ENCODE results near the gene PIGZ. TPM values are rescaled to one million over a fixed set of nuclear protein-coding genes. Genes with fewer than 3 reads are reported as not detected.

The PIGZ gene
- total RNA-seq, 4 donors from 2014 or later: 5.5 to 10.2 (median 8.4) TPM

DNA sequence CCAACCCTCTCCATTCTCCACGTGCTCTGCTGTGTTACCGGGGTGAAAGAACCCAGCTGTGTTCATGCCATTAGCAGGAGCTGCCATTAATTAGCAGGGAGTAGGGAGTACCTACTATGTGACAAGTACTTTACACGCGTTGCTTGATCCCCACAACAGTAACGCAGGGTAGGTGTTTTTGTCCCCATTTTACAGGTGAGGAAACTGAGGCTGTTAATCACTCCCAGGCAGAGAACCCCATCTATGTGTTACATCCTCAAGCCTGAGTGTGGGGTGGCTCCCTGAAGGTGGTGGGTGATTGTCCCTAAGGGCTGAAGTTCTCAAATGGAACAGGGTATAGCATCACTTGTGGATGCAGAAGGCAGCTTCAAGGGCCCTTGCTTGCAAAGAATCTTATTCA is 38.2 kb upstream of the PIGZ start:
- TF ChIP-seq, protein P1, sequence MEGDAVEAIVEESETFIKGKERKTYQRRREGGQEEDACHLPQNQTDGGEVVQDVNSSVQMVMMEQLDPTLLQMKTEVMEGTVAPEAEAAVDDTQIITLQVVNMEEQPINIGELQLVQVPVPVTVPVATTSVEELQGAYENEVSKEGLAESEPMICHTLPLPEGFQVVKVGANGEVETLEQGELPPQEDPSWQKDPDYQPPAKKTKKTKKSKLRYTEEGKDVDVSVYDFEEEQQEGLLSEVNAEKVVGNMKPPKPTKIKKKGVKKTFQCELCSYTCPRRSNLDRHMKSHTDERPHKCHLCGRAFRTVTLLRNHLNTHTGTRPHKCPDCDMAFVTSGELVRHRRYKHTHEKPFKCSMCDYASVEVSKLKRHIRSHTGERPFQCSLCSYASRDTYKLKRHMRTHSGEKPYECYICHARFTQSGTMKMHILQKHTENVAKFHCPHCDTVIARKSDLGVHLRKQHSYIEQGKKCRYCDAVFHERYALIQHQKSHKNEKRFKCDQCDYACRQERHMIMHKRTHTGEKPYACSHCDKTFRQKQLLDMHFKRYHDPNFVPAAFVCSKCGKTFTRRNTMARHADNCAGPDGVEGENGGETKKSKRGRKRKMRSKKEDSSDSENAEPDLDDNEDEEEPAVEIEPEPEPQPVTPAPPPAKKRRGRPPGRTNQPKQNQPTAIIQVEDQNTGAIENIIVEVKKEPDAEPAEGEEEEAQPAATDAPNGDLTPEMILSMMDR (IDR thresholded peaks at IDR 0.05): no peak
- ATAC-seq (ENCODE audit: low FRiP score) (no peak), DNase-seq (ENCODE audit: low spot score) (no peak)

DNA sequence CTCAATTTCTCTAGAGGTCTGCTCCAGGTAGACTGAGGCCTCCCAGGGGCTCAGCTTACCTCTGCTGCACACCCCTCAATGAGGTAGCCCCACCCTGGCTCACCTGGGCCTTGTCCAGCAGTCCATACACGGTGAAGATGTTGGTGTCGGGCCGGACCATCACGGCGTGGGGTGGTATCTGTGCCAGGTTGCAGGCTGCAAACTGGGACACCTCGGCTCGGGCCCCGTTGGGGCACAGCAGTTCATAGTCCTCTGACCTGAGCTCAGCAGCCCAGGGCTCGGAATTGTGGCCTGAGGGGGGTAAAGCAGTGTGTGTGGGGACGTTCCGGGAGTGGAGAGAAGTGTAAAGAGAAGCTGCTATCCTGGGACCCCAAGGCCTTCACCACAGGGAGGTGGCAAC is 37.8 kb upstream of the PIGZ start:
- DNase-seq (ENCODE audit: low spot score) (no peak), ATAC-seq (ENCODE audit: low FRiP score) (no peak)
- TF ChIP-seq, protein P1 (IDR thresholded peaks at IDR 0.05): no peak

DNA sequence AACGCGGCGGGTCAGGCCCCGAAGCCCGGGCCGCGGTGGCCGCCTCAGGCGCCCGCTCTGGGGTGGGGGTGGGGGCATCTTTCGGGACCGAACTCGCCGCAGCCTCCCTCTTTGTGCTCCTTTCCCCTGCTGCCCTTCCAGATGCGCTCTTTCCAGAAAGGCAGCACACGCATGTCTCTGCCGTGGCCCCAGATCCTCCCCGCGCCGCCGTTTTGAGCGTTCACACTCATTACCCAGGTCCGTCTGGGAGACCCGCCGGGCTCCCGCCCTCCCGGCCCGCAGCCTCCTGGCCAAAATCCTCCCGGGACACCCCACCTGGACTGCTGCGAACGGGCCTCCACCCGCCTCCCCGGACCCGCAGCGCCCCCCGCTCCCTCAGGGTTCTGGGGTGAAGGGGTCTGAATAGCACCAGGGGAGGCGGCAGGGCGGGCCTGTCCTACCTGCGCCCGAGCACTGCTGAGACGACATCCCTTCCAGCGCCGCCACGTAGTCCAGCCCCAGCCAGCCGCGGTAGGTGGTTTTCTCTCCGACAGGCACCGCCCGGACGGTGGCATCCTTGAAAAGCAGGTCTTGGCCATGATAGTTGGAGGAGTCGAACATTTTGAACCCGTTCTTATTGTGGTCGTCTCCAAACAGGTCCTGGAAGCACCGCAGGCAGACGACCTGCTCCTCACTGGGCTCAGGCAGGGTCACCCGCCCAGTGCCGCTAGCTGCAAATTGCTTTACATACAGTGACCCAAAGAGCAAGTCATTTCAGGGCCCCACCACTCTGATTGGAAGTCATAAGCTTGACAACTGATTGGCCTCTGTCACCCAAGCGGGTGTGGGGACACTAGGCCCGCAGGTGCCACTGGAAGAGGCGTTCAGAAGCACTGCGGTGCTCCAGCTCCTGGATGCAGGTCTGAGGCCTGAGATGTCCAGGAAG is 35.1 kb upstream of the PIGZ start:
- TF ChIP-seq, protein P1 (IDR thresholded peaks at IDR 0.05): no peak
- peak; percentile 3 for ATAC-seq (ENCODE audit: low FRiP score)

DNA sequence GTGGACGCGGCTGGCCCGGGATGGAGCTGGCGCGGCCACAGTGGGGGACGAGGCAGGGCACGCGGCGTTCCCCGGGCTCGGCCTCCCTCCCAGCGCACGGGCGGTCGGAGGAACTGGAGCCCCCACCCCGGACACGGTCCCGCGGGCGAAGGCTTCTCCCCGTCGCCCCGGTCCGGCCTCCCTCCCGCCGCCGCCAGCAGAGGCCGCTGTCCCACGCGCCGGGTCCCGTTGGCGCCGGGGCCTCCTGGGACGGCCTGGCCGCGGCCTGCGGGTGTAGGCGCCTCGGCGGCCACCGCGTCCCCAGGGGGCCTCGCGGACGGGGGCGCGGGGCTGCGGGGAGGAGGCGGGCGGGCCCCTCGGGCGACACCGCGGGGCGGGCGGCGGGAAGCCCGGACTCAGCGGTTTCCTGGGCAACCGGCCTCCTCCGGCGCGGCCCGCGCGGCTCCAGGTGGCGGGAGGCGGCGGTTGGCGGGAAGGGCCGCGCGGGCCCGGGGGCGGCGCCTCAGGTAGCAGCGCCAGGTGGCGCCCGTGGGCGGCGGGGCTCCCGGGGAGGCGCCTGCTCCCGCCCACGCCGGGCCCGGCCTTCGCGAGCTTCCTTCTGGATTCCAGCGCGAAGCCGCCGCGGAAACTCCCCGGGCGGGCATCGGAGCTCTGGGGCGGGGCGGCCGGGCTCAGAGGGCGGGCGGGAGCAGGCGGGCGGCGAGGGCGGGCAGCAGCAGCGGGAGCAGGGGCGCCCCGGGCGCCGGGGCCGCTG is 34.2 kb upstream of the PIGZ start:
- TF ChIP-seq, protein P1 (IDR thresholded peaks at IDR 0.05): peak in 2 of 3 donors; percentile 22 to 61
- DNase-seq (ENCODE audit: low spot score) (peak; percentile 59), ATAC-seq (ENCODE audit: low FRiP score) (peak; percentile 78)

More for the DNA sequence above, 35.1 kb upstream of the PIGZ start:
- no peak for DNase-seq (ENCODE audit: low spot score)

DNA sequence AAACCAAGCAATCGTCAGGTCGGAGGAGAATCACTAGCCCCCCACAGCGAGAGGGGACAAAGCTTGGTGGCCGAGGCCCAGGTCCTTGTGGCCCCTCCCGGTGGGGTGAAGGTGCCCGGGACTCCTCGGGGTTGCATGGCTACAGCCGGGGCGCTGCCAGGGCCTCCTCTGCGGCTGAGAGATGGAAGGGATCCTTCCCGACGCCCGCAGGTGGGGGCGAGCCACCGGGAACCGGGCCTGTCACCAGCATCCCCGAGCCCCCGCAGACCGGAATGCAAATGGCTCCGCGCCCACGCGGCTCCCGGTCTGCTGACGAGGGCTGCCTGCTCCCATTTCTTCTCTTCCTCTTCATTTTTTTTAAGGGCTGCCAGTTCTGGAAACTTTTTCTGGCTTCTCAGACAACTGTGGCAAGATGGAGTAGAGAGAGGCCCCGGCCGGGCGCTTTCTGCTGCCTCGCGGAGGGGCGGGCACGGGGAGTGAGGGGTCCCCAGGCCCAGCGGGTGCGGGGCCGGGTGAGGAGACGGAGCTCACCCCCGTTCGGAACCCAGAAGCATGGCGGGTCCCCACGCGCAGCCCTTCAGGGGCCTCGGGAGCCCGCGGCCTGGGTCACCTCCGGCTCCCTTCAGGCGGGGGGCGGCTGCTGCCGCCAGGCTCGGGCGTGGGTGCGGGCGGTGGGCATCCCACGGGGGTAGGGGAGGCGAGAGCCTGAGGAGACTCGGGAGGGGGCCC is 33.5 kb upstream of the PIGZ start:
- TF ChIP-seq, protein P1 (IDR thresholded peaks at IDR 0.05): no peak
- DNase-seq (ENCODE audit: low spot score) (no peak), ATAC-seq (ENCODE audit: low FRiP score) (peak; percentile 7)

DNA sequence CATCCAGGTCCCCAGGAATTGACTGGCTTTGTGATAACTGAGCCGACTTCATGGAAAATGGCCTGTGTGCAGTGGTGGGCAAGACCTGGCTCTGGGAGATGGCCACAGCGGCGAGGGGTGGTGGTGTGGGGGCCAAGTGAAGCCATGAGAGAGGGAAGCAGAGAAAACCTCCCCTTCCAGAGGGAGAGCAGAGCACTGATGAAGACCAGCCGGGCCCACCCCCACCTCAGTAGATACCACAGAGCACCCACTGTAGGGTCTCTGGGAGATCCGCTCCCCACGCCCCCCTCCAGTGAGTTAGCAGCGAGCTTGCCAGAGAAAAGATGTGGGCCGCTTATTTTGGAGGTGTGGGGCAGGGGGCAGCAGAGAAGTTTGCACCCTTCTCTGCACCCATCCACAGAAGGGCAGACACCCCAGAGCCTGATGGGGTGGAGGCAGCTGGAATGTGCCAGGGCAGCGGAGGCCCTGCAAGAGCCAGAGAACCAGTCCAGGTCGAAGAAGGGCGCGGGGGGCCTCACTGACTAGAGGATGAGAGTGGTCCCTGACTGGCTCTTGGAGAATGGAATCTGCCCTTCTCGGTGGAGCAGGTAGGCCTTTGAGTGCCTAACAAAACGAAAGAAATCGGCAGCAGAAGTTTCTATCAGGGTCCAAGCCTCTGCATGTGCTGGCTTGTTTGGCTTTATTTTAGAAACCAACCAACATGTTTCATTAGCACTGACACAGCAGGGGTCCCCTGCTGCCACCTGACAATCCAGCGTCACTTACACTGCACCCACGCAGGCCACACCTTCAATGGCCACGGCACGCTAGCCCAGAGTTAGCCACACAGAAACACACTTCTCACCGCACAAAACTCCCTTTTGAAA is 32.7 kb upstream of the PIGZ start:
- no peak for DNase-seq (ENCODE audit: low spot score)

More for the DNA sequence above, 32.7 kb upstream of the PIGZ start:
- no peak for ATAC-seq (ENCODE audit: low FRiP score)
- TF ChIP-seq, protein P1 (IDR thresholded peaks at IDR 0.05): no peak

All from omental fat pad (tissue), 4 donors.